PFSK-1 (cell line): ENCODE data around the gene GPRIN1.

Source experiments
- FOXP2 ChIP-seq: optimal IDR thresholded peaks from 2 replicates; pipeline ENCODE3; 2011; ENCODE audit warnings: borderline replicate concordance, control low read depth, inconsistent platforms; ENCODE audit not compliant: insufficient read depth; ENCODE audit errors: extremely low read length, extremely low read depth
- POLR2AphosphoS5 ChIP-seq: IDR thresholded peaks from 2 replicates; pipeline ENCODE4 v1.6.1; 2012; ENCODE audit warnings: low read depth, mild to moderate bottlenecking, control low read depth, low read length, moderate library complexity
- SIN3A ChIP-seq: IDR thresholded peaks from 2 replicates; pipeline ENCODE4 v1.6.1; 2012; ENCODE audit warnings: mild to moderate bottlenecking, low read length, moderate library complexity, borderline replicate concordance; ENCODE audit not compliant: insufficient read depth
- TAF1 ChIP-seq: IDR thresholded peaks from 2 replicates; pipeline ENCODE4 v1.6.1; 2012; ENCODE audit warnings: low read length, control low read depth, borderline replicate concordance; ENCODE audit not compliant: insufficient read depth
- TF ChIP-seq, protein P1 (sequence below), 2 experiments: IDR thresholded peaks; 2 replicates each; pipeline versions ENCODE4 v1.6.1 to v1.8.0; 2011 to 2012; ENCODE audit warnings: low read depth in 2 of 2, low read length in 2 of 2, control low read depth in 1 of 2, inconsistent platforms in 1 of 2, mild to moderate bottlenecking in 1 of 2, moderate library complexity in 1 of 2; ENCODE audit not compliant: insufficient read depth in 1 of 2

Gene GPRIN1

DNA sequence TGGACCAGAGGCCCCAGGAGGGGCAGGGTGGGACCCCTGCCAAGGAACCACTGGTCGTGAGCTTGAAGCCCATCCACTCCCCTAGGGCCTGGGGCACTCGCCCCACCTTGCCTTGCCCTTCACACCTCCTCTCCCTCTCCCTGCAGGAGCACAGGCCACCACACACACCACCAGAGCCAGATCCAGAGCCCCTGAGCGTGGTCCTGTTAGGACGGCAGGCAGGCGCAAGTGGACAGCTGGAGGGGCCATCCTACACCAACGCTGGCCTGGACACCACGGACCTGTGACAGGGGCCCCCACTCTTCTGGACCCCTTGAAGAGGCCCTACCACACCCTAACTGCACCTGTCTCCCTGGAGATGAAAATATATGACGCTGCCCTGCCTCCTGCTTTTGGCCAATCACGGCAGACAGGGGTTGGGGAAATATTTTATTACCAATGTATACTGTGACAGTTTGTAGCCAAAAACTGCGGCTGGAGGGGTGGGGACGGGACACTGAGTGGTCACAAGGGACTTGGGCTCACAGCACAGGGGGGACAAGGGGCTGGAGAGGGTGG lies 14.5 kb downstream of the GPRIN1 start:
- TF ChIP-seq SIN3A (no peak), TAF1 (no peak), FOXP2 (no peak)
- TF ChIP-seq, protein P1, sequence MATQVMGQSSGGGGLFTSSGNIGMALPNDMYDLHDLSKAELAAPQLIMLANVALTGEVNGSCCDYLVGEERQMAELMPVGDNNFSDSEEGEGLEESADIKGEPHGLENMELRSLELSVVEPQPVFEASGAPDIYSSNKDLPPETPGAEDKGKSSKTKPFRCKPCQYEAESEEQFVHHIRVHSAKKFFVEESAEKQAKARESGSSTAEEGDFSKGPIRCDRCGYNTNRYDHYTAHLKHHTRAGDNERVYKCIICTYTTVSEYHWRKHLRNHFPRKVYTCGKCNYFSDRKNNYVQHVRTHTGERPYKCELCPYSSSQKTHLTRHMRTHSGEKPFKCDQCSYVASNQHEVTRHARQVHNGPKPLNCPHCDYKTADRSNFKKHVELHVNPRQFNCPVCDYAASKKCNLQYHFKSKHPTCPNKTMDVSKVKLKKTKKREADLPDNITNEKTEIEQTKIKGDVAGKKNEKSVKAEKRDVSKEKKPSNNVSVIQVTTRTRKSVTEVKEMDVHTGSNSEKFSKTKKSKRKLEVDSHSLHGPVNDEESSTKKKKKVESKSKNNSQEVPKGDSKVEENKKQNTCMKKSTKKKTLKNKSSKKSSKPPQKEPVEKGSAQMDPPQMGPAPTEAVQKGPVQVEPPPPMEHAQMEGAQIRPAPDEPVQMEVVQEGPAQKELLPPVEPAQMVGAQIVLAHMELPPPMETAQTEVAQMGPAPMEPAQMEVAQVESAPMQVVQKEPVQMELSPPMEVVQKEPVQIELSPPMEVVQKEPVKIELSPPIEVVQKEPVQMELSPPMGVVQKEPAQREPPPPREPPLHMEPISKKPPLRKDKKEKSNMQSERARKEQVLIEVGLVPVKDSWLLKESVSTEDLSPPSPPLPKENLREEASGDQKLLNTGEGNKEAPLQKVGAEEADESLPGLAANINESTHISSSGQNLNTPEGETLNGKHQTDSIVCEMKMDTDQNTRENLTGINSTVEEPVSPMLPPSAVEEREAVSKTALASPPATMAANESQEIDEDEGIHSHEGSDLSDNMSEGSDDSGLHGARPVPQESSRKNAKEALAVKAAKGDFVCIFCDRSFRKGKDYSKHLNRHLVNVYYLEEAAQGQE (IDR thresholded peaks at IDR 0.05; ENCODE audit: insufficient read depth in 1 of 2, low read depth in 2 of 2, low read length in 2 of 2): no peak

DNA sequence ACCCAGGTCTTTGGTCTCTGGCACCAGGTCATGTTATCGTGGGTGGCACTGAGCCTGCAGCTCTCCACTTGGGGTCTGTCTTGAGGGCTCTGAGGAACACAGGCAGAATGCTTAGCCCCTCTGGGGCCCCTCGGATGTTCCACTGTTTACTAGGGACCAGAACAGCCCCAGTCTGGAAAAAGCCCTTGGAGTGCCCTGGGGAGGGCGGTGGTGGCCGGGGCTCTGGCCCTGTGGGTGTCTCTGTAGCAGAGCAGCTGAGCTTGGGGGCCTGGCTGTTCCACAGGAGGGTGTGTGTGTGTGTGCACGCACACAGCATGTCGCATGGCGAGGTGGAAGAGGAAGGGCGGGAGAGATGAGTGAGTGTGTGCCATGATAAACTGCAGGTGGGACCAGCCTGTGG lies 15.4 kb downstream of the GPRIN1 start:
- TF ChIP-seq POLR2AphosphoS5 (no peak), SIN3A (no peak), TAF1 (no peak), FOXP2 (no peak)
- TF ChIP-seq, protein P1 (IDR thresholded peaks at IDR 0.05; ENCODE audit: insufficient read depth in 1 of 2, low read depth in 2 of 2, low read length in 2 of 2): no peak

DNA sequence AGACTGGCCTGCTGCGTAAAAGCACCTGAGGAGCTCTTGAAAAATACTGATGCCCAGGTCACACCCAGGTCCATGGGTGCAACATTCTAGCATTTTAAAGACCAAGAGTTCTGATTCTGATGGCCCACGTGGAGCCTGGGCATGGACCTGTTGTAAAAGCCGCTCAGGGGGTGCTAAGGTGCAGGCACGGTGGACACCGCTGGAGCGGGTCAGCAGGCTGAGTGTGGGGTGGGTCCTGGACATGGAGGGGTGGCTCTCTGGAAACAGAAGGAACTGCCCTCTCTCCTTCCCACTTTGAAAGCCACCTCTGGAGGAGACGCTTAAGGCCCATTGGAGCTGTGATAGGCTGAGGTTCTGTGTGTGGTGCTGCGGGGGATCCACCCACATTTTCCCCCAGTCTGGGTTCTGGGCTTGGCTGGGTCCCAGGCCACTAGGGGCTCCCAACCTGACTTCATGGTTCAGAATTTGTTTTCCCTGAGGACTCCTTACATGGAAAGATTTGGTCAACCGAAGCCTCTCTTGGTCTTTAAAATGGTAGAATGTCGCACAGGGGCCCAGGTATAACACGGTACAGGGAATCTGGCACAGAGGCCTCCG lies 16.6 kb downstream of the GPRIN1 start:
- TF ChIP-seq, protein P1 (IDR thresholded peaks at IDR 0.05; ENCODE audit: insufficient read depth in 1 of 2, low read depth in 2 of 2, low read length in 2 of 2): no peak
- TF ChIP-seq TAF1 (no peak), FOXP2 (no peak), POLR2AphosphoS5 (no peak), SIN3A (no peak)

DNA sequence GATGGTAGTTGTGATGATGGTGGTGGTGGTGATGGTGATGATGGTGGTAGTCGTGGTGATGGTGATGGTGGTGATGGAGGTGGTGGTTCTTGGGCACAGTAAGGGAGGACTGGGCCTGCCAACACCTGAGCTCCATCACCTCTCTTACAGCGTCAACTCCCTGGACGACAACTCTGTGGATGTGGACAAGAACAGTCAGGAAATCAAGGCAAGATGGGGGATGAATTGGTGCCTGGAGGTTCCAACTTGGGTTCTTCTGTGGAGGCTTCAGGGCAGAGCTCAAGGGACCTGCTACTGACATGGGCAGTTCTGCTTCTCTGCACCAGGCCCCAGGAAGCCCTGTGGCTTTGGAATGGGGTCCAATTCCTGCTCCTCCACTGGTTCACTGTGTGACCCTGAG lies 17.4 kb downstream of the GPRIN1 start:
- TF ChIP-seq, protein P1 (IDR thresholded peaks at IDR 0.05; ENCODE audit: insufficient read depth in 1 of 2, low read depth in 2 of 2, low read length in 2 of 2): no peak
- TF ChIP-seq SIN3A (no peak), TAF1 (no peak), FOXP2 (no peak), POLR2AphosphoS5 (no peak)
